SJCRH30 (cell line): Measurements from ENCODE around the gene VCP. TPM values are rescaled to one million over a fixed set of nuclear protein-coding genes. Genes with fewer than 3 reads are reported as not detected.
A peak's percentile ranks its signal among the peaks of the same experiment; 100 is the strongest.

Experiments used
- DNase-seq, 2 experiments: peaks; one replicate each; pipeline ENCODE4 v3.0.0-alpha.2; 2015 to 2020
- H3K27ac ChIP-seq: fragments of 250-450 bp; sonication (Bioruptor Pico); 2 replicates; pipeline ENCODE4 v1.5.1; 2020; ENCODE audit warnings: mild to moderate bottlenecking, moderate library complexity
- H3K27me3 ChIP-seq: fragments of 250-450 bp; sonication (Bioruptor Pico); 2 replicates; pipeline ENCODE4 v1.5.1; 2020; ENCODE audit warnings: mild to moderate bottlenecking, moderate library complexity
- H3K36me3 ChIP-seq: fragments of 250-450 bp; sonication (Bioruptor Pico); 2 replicates; pipeline ENCODE4 v1.5.1; 2020; ENCODE audit warnings: mild to moderate bottlenecking, moderate library complexity
- H3K4me1 ChIP-seq: fragments of 250-450 bp; sonication (Bioruptor Pico); 2 replicates; pipeline ENCODE4 v1.5.1; 2020; ENCODE audit warnings: mild to moderate bottlenecking, moderate library complexity
- H3K4me3 ChIP-seq: fragments of 250-450 bp; sonication (Bioruptor Pico); 2 replicates; pipeline ENCODE4 v1.5.1; 2020; ENCODE audit warnings: mild to moderate bottlenecking, moderate library complexity
- H3K9me3 ChIP-seq: fragments of 250-450 bp; sonication (Bioruptor Pico); replicated peaks from 2 replicates; pipeline ENCODE4 v1.5.1; 2020; ENCODE audit warnings: mild to moderate bottlenecking, moderate library complexity
- total RNA-seq: library from RNA; depleted of rRNA; stranded (reverse); fragments of >200 nt; shearing (Covaris generic); gene quantifications from 2 replicates; pipeline ENCODE4 v1.2.3, GENCODE V29; 2014

The VCP gene
- total RNA-seq, 1 experiment from 2014 or later: 219 TPM

DNA sequence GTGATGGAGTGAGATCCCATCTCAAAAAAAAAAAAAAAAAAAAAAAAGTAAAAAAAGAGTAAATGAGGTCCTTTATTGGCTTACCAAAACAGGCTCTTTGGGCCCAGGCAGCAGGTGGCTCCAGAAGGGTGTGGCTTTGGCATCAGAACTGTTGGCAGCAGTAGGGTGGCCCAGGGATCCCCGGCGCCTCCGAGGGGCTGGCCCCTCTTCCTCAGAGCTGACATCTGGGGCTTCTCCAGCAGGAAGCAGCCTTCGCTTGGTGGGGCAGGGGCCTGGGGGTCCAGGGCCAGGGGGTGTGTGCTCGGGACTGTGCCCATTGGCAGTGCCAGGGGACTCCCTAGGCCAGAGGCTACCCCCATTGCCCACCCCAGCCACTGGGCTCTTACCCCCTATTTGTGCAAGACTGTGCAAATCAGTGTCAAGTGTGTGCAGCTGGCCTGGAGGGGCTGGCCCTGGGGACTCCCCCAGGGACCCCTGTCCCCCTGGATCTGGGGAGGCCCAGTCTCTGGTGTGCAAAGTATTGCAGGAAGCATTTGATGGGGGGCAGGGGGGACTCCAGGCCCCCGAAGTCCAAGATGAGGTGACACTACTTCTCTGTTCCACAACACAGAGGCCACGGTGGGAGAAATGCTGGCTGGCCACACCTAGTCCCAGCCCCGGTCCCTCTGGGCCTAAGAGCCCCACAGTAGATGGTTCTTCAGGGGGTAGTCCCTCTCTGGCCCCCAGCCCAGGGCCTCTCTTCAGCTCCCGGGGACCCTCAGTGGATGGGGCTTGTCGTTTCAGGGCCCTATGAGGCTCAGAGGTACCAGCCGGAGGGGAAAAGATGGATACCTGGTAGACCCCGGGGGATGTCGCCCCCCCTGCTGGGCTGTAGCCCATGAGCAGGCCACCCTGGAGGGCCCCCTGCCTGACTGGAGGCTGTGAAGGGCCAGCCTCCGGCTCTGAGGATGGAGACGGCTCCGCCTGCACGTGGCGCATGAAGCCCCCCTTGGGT lies 35.2 kb upstream of the VCP start:
- Histone ChIP-seq H3K9me3 (no peaks in the 10 kb centered on the region), H3K27me3 (no peaks in the 10 kb centered on the region), H3K4me1 (peaks cover 3% of the 10 kb centered on the region; the same call in 1 of the 2 replicates), H3K27ac (no peak overlapping the region), H3K36me3 (no peaks in the 10 kb centered on the region), H3K4me3 (no peak overlapping the region)
- DNase-seq: no peak

DNA sequence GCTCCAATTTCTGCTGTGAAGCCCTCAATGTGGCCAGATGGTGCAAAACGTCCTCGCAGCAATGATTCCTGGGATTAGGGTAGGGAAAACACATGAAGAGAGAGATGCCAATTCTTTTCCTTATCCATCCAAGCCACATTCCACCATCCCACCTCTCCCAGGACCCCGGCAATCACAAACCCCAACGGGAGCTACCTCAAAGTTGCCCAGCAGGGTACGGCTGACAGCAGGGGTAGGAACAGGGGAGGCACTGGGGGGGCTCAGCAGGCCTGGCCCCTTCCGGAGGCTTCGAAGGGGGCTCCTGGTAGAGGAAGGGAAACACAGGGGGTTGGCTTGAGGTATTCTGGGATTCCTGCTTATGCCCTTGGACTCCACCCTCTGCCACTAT lies 33.9 kb upstream of the VCP start:
- no peaks in the 10 kb centered on the region for H3K27me3 ChIP-seq
- H3K27ac ChIP-seq: no peak overlapping the region
- no peak for DNase-seq
- H3K4me3 ChIP-seq: no peak overlapping the region
- no peaks in the 10 kb centered on the region; the same call in 1 of the 2 replicates for H3K4me1 ChIP-seq
- peaks cover 2% of the 10 kb centered on the region; the same call in 1 of the 2 replicates for H3K36me3 ChIP-seq
- no peaks in the 10 kb centered on the region for H3K9me3 ChIP-seq

DNA sequence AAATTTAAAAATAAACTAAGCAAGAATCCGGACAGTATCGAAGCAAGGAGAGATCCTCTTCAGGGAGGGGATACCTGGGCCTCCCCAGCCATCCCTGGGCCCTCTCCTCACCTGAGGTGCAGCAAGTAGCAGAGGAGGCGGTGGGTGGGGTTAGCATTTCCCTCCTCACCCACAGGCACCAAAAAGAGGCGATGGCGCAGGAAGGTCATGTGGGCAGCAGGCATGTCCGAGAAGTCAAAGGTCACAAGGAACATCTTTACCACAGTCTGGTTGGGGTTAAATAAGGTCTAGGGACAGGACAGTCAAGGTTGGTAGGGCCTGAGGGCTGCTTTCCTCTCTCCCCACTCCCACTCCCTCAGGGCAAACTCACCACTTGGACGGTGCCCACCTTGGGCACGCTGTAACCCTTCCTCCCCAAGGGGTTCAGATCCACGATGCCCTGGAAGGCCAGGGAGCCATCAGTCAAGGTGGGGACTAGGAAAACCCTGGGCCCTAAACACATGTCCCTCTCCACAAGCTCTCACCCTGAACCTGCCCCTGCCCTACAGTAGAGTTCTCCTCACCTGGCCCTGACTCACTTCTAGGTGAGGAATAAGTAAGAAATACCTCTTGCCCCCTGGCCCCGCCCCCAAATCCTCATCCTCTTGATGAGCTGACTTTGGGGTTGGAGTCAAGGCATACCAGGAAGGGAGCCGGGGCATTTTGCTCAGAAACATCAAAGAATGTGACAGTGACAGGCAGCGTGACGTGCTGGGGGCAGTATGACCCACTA lies 33.3 kb upstream of the VCP start:
- no peak for DNase-seq
- no peaks in the 10 kb centered on the region for H3K9me3 ChIP-seq
- no peaks in the 10 kb centered on the region; the same call in 1 of the 2 replicates for H3K4me1 ChIP-seq
- H3K4me3 ChIP-seq: no peak overlapping the region
- H3K36me3 ChIP-seq: peaks cover 3% of the 10 kb centered on the region; the same call in 1 of the 2 replicates
- H3K27ac ChIP-seq: no peak overlapping the region
- H3K27me3 ChIP-seq: no peaks in the 10 kb centered on the region

DNA sequence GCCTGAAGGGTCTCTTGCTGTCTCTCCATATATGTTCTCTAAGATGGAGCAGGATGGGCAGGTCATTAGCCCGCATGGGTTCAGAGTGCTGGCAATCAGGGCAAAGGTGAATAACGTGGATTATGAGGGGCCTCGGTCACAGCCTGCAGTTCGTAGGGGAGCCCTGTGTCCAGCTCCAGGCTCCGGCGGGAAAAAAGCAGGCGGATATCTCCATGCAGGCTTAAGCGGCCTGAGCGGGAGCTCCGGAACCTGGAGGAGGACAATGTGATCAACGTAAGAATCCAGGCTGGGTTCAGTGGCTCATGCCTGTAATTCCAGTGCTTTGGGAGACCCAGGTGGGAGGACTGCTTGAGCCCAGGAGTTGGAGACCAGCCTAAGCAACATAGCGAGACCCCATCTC lies 32.7 kb upstream of the VCP start:
- Histone ChIP-seq H3K4me3 (no peak overlapping the region), H3K27ac (no peak overlapping the region), H3K9me3 (no peaks in the 10 kb centered on the region), H3K27me3 (no peaks in the 10 kb centered on the region), H3K4me1 (no peaks in the 10 kb centered on the region; the same call in 1 of the 2 replicates), H3K36me3 (peaks cover 3% of the 10 kb centered on the region; the same call in 1 of the 2 replicates)
- no peak for DNase-seq

DNA sequence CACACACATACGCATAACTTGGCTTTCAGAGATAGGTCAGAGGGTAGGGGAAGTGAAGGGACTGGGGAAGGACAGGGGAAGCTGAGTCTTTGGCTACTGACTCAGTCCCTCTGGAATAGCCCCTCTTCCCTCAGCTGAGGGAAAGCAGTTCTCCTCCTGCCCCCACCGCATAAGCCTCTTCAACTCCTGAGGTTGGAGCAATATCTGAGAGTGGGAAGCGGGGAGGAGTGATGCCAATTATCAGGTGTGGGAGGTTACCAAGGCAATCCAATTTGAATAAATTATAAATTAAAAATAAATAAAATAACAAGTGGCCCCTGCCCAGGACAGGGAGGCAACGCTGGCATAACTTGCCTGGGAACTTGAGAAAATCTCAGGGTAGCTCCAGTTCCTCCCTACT lies 32.2 kb upstream of the VCP start:
- DNase-seq: no peak
- Histone ChIP-seq H3K4me1 (no peaks in the 10 kb centered on the region; the same call in 1 of the 2 replicates), H3K9me3 (no peaks in the 10 kb centered on the region), H3K4me3 (no peak overlapping the region), H3K27me3 (no peaks in the 10 kb centered on the region), H3K36me3 (peaks cover 5% of the 10 kb centered on the region; the same call in 1 of the 2 replicates), H3K27ac (no peak overlapping the region)

DNA sequence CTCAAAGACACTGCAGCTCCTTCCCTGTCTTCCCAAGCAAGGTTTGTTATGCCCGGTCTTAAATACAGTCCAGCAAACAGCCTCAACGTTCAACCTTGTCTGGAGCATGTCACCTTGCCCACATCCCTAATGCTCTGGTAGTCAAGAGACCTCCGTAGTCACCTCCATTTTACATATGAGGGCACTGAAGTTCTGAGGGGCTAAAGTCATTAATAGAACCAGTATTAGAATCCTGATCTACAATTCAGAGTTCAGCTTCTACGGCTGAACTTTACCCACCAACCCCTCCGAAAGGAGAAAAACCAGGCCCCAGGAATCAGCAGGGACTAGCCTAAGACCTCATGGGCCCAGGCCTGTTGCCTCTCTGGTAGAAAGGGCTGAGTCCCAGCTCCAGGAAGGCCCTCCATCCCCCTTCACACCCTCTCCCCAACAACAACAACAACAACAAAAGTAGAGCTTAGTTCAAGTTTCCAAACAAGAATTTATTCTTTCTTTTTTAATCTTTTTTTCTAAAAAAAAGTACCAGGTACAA lies 31.3 kb upstream of the VCP start:
- peak overlapping the region; percentile 71 for H3K27ac ChIP-seq
- no peaks in the 10 kb centered on the region for H3K9me3 ChIP-seq
- no peak for DNase-seq
- H3K4me3 ChIP-seq: peak overlapping the region; percentile 73
- no peaks in the 10 kb centered on the region; the same call in 1 of the 2 replicates for H3K4me1 ChIP-seq
- H3K36me3 ChIP-seq: peaks cover 5% of the 10 kb centered on the region; the same call in 1 of the 2 replicates
- no peaks in the 10 kb centered on the region for H3K27me3 ChIP-seq

DNA sequence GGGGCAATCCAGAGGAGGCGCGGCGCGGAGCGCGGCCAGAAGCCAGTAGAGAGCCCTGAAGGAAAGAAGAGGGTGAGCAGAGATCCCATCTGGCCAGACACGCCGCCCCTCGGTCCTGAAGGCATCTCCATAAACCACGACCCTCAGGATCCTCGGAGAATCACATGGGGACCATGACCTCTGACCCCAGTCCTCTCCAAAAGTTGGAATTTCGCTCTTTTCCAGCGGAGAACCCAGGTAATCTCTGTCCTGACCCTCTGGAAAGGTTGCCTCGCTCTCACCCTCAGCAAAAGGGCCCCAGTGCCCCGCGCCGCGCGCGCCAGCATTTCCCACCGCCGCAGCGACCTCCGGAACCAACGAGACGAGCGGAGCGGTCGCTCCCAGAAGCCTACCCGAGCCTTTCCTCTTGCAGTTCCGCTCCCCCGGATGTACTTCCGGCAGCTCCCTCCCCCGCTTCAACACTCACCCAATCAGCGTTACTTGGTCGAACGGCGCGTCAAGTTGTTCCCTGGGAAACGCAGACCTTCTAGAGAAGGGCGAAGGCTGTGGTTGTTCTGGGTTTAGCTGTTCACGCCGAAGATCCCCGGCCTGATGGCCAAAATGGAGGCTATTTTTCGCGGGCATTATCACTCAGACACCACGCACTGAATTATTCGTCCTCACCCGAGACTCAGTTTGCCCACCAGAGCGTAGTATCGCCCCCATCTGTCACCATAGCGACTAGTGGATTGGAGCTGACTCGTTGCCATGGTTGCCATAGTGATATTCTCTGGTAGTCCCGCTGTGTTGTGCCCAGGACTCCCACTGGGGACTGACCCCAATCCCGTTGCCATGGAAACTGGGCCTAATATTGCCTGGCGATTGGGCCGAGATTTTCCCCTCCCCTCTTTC lies 30.6 kb upstream of the VCP start, which contains the start of gene STOML2:
TSS of gene STOML2 (minus strand) at position 363 of the 891 bp plus-strand sequence. CDS start at position 326, 37 bp downstream.
- H3K4me3 ChIP-seq: peak within 1 kb of the TSS; percentile 73
- no peaks in the 10 kb centered on the region for H3K9me3 ChIP-seq
- no peaks in the 10 kb centered on the region for H3K27me3 ChIP-seq
- no peaks in the 10 kb centered on the region; the same call in 1 of the 2 replicates for H3K4me1 ChIP-seq
- peak within 1 kb of the TSS; percentile 71 for H3K27ac ChIP-seq
- DNase-seq: peak; percentile 94 to 95
- H3K36me3 ChIP-seq: peaks cover 5% of the 10 kb centered on the region; the same call in 1 of the 2 replicates

DNA sequence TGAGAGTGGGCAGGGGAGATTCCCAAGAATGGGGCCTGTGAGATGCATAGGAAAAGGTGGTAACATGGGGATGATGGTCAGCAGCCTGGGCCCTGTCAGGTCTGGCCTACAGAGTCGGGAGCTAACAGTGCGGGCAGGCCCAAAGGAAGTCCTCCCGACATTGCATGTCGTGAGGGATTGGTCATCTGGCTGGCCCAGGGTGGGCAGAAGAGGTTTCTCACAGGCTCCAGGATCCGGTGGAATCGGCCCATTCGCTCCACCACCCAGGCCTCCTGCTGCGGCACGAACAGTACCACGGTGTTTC lies 30.0 kb upstream of the VCP start:
- H3K36me3 ChIP-seq: peaks cover 5% of the 10 kb centered on the region; the same call in 1 of the 2 replicates
- DNase-seq: no peak

DNA sequence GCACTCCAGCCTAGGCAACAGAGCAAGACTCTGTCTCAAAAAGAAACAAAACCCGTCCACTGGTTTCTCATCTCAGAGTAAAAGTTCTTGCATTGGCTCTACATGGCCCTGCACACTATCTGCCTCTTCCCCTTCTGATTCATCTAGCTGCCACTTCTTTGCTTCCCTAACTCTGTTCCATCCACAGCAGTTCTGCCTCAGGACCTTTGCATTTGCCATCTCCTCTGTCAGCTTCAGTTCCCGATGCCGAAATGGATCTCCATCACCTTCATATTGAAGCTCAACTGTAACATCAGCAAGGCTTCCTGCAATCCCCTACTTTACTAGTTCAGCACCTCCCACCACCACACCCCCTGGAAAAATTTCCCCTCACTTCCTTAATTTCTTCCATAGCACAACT lies 25.1 kb upstream of the VCP start:
- H3K4me3 ChIP-seq: no peak overlapping the region
- H3K27me3 ChIP-seq: no peaks in the 10 kb centered on the region
- no peak for DNase-seq
- H3K36me3 ChIP-seq: peaks cover 5% of the 10 kb centered on the region
- H3K27ac ChIP-seq: no peak overlapping the region
- H3K4me1 ChIP-seq: no peaks in the 10 kb centered on the region; the same call in 1 of the 2 replicates
- H3K9me3 ChIP-seq: no peaks in the 10 kb centered on the region

More for the DNA sequence above, 30.0 kb upstream of the VCP start:
- H3K4me3 ChIP-seq: peak overlapping the region; percentile 73
- peak overlapping the region; percentile 71 for H3K27ac ChIP-seq
- no peaks in the 10 kb centered on the region for H3K27me3 ChIP-seq
- no peaks in the 10 kb centered on the region for H3K9me3 ChIP-seq
- H3K4me1 ChIP-seq: no peaks in the 10 kb centered on the region; the same call in 1 of the 2 replicates

DNA sequence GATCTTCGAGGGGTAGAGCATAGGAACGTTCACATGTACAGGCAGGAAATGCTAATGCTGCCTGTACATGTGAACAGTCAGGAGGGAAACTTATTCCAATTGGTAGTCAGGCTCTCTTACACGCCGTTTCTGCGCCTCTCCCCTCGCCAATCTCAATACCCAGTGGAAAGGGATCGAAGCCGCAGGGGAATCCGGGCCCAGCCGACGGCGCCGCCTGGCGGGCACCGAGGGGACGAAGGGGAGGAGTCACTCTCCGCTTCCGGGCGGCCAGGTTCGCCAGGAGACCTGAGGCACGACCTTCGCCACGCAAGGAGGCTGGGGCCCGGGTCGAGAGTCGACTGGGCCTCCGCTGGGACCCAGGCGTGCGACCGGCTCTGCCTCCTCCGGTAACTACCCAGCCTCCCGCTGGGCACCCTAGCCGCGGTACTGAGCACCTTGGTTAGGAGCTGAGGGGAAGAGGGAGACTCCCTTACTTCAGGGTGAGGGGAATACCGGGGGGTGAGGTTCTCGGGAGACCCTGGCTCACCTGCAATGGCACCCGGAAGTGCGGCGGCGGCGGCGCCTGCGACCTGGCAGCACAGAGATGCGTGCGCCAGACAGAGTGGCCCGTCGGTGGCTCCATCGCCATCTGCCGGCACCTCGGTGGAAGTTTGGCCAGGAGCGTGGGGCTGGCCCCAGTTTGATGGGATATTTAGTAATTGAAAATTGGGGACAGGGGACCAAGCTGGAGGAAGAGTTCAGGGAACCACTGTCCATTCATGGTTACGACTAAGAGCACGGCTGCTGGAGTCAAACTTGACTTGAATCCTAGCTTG lies 23.8 kb upstream of the VCP start, which contains the start of gene PIGO:
TSS of gene PIGO (minus strand) at position 557 of the 815 bp plus-strand sequence. CDS start 1,026 bp downstream, outside the sequence.
- no peaks in the 10 kb centered on the region for H3K27me3 ChIP-seq
- no peaks in the 10 kb centered on the region for H3K9me3 ChIP-seq
- H3K36me3 ChIP-seq: peaks cover 3% of the 10 kb centered on the region
- DNase-seq: peak; percentile 82 to 84
- no peaks in the 10 kb centered on the region for H3K4me1 ChIP-seq
- H3K27ac ChIP-seq: peak within 1 kb of the TSS; percentile 75
- peak within 1 kb of the TSS; percentile 86 for H3K4me3 ChIP-seq

DNA sequence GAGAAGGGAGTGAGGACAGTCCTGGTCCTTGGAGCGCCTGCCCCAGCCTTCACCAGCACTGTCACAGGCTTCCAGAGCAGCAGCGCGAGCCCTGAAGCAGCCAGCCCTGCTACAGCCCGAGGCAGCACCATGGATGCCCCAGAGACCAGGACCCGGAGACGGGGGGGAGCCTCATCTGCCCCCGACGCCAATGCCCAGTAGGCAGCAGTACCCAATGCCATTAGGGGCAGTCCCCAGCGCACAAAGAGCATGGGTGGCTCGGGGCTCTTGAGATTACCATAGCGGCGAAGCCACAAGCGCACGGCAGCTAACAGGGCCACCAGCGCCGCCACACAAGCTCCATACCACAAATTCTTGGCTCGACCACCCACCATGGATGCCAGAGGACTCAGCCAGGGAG lies 19.1 kb upstream of the VCP start:
- no peaks in the 10 kb centered on the region for H3K27me3 ChIP-seq
- no peak for DNase-seq
- H3K36me3 ChIP-seq: no peaks in the 10 kb centered on the region; the same call in 1 of the 2 replicates
- H3K4me1 ChIP-seq: no peaks in the 10 kb centered on the region
- H3K9me3 ChIP-seq: no peaks in the 10 kb centered on the region
- no peak overlapping the region for H3K4me3 ChIP-seq
- no peak overlapping the region for H3K27ac ChIP-seq

DNA sequence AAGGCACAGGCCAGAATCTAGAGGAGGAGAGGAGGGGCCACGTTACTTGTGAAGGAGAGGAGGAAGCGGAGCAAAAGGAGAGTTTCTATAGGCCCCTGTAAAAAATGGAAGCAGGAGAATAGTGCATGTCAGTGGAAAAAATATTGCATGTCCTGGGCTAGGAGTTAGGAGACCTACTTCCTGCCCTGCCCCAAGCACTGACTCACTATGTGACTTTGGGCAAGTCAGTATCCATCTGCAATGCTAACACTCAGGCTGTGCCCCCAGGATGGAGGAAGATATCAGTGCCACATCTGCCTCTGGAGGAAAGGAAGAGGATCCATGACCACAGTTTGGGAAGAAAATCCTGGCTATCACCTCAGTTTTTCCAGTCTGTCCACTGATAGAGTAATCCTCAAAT lies 17.0 kb upstream of the VCP start:
- H3K36me3 ChIP-seq: no peaks in the 10 kb centered on the region; the same call in 1 of the 2 replicates
- H3K9me3 ChIP-seq: no peaks in the 10 kb centered on the region
- H3K4me1 ChIP-seq: no peaks in the 10 kb centered on the region
- H3K27ac ChIP-seq: no peak overlapping the region
- DNase-seq: no peak
- no peaks in the 10 kb centered on the region for H3K27me3 ChIP-seq
- no peak overlapping the region for H3K4me3 ChIP-seq

DNA sequence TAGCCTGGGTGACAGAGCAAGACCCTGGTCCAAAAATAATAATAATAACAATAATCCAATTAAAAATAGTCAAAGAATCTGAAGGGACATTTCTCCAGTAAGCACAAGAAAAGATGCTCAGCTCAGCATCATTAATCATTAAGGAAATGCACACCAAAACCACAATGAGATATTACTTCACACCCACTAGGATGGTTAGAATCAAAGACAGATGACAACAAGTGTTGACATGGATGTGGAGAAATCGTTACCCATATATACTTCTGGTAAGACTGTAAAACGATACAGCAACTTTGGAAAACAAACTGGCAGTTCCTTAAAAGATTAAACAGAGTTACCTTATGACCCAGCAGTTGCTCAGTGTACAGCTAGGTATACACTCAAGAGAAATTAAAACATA lies 12.7 kb upstream of the VCP start:
- H3K4me3 ChIP-seq: no peak overlapping the region
- no peaks in the 10 kb centered on the region for H3K9me3 ChIP-seq
- H3K36me3 ChIP-seq: no peaks in the 10 kb centered on the region
- no peak overlapping the region for H3K27ac ChIP-seq
- no peaks in the 10 kb centered on the region for H3K27me3 ChIP-seq
- H3K4me1 ChIP-seq: no peaks in the 10 kb centered on the region
- no peak for DNase-seq
